ENCODE data around the gene SVIL. TPM values are rescaled to one million over a fixed set of nuclear protein-coding genes. Genes with fewer than 3 reads are reported as not detected.

Gene SVIL
- total and polyA plus RNA-seq, 2 of the 13 experiments (the other 11 are each of a cell fraction or from before 2014, with no cell fraction given), result 3.9 to 12.1 TPM

DNA sequence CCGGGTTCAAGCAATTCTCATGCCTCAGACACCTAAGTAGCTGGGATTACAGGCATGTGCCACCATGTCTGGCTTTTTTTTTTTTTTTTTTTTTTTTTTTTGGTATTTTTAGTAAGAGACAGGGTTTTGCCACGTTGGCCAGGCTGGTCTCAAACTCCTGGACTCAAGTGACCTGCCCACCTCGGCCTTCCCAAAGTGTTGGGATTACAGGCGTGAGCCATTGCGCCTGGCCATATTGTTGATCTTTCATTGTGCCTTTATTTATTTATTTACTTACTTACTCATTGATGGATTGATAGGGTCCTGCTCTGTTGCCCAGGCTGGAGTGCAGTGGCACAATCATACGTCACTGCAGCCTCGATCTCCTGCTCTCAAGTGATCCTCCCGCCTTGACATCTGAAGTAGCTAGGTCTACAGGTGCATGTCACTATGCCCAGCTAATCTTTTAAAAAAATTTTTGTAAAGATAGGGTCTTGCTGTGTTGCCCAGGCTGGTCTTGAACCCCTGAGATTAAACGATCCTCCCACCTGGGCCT lies 30.4 kb downstream of the SVIL start:
- no peaks in the 10 kb centered on the region for H4K20me1 ChIP-seq (ENCODE audit: insufficient read depth, low read length)
- ChIA-PET CTCF (ENCODE audit: low intra/inter-chr PET ratio, low total read pairs) (no interaction called here), POLR2A (no interaction called here)
- H3K27ac ChIP-seq (ENCODE audit: extremely low read length, insufficient read depth, low read length), result no peak overlapping the region
- no peaks in the 10 kb centered on the region; a peak in 1 of 5 replicates for H3K27me3 ChIP-seq (ENCODE audit: control insufficient read depth in 1 of 2, insufficient read depth in 2 of 2, low read length in 2 of 2)
- no peak overlapping the region for H3K4me2 ChIP-seq (ENCODE audit: low read depth, low read length)
- DNase-seq (ENCODE audit: low spot score) (no peak), FAIRE-seq (no peak), ATAC-seq (no peak)
- no peaks in the 10 kb centered on the region for H3K79me2 ChIP-seq (ENCODE audit: insufficient read depth, low read length)
- TF ChIP-seq CHD2 (IDR thresholded peaks at IDR 0.05; ENCODE audit: low read depth, low read length), result no peak
- TF ChIP-seq ZNF644 (CRISPR knock-in tag; IDR thresholded peaks at IDR 0.05; ENCODE audit: low read depth), result no peak
- TF ChIP-seq ZNF225 (CRISPR knock-in tag; IDR thresholded peaks at IDR 0.05), result no peak
- TF ChIP-seq MAFF (IDR thresholded peaks at IDR 0.05; ENCODE audit: low read depth, low read length), result no peak
- TF ChIP-seq MED13 (CRISPR knock-in tag; IDR thresholded peaks at IDR 0.05), result no peak
- no peak for TF ChIP-seq ATF6 (CRISPR knock-in tag; conservative IDR thresholded peaks at IDR 0.05)
- TF ChIP-seq THAP11 (CRISPR knock-in tag; IDR thresholded peaks at IDR 0.05), result no peak
- no peak for TF ChIP-seq KLF6 (CRISPR knock-in tag; IDR thresholded peaks at IDR 0.05)
- no peak for TF ChIP-seq SIN3B (IDR thresholded peaks at IDR 0.05; ENCODE audit: low read length)
- TF ChIP-seq ISL2 (CRISPR knock-in tag; IDR thresholded peaks at IDR 0.05), result no peak
- no peak for TF ChIP-seq REL (CRISPR knock-in tag; conservative IDR thresholded peaks at IDR 0.05)
- H3K9me3 ChIP-seq (ENCODE audit: low read length), result no peaks in the 10 kb centered on the region
- BruUV-seq (replicated peaks), result no TSS peak
- in situ Hi-C loops (cut with HindIII; ENCODE audit: extremely low pct_ligation_motif_present, low pct_unique_long_range_greater_than_20kb) (no loop called here), intact Hi-C loops (cut with micrococcal nuclease; ENCODE audit: unreplicated experiment) (no loop called here)
- H2AFZ ChIP-seq (ENCODE audit: low read length), result no peak overlapping the region
- H3K36me3 ChIP-seq (replicated peaks in 1 of 2; ENCODE audit: control insufficient read depth in 1 of 2, insufficient read depth in 2 of 2, low read length in 2 of 2), result no peaks in the 10 kb centered on the region; a peak in 1 of 5 replicates
- WGBS (ENCODE audit: low lambda C conversion rate), result 98% methylated on average over 9 of the region's 9 CpGs
- H3K9ac ChIP-seq (ENCODE audit: insufficient read depth, low read depth, low read length), result no peak overlapping the region
- no peak overlapping the region for H3K4me3 ChIP-seq (replicated peaks in 1 of 3; ENCODE audit: insufficient read depth in 1 of 3, low read depth in 2 of 3, low read length in 3 of 3)
- no peaks in the 10 kb centered on the region for H3K4me1 ChIP-seq (ENCODE audit: insufficient read depth, low read length)
